Activated T-cell treated with anti-CD3 and anti-CD28 coated beads, Interleukin-2, amount 50 U/mL, for 1 hour (primary cell): ENCODE data around the gene HLA-G.
"Not testable (repeated sequence)": the region's sequence is repeated elsewhere in the genome, so short reads cannot be mapped to it uniquely, and the experiment has no call there.

Experiments
- DNase-seq: peaks from one replicate; pipeline ENCODE4 v3.0.0-alpha.2; 2020

HLA-G gene

GRCh38 chr6:29875257-29875656 lies 47.6 kb downstream of the HLA-G start:
- no peak for DNase-seq

DNA sequence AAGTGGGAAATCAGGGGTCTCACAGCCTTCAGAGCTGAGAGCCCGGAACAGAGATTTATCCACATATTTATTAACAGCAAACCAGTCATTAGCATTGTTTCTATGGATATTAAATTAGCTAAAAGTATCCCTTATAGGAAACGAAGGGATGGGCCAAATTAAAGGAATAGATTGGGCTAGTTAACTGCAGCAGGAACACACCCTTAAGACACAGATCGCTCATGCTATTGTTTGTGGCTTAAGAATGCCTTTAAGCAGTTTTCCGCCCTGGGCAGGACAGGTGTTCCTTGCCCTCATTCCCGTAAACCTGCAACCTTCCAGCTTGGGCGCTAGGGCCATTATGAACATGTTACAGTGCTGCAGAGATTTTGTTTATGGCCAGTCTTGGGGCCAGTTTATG lies 48.1 kb downstream of the HLA-G start:
- DNase-seq = not testable (repeated sequence)
